ENCODE measurements around the gene PDZD2. TPM values are rescaled to one million over a fixed set of nuclear protein-coding genes. Genes with fewer than 3 reads are reported as not detected.
A peak's percentile ranks its signal among the peaks of the same experiment; 100 is the strongest.
"Not testable (repeated sequence)": the region's sequence is repeated elsewhere in the genome, so short reads cannot be mapped to it uniquely, and the experiment has no call there.

The PDZD2 gene
- total RNA-seq, 1 donor from 2014 or later = 21.5 TPM

- Mint-ChIP-seq H3K27ac (no peak overlapping the region), H3K9me3 (no peaks in the 10 kb centered on the region), H3K27me3 (ENCODE audit: low read depth) (no peaks in the 10 kb centered on the region), H3K4me3 (no peak overlapping the region), H3K36me3 (peaks cover 1% of the 10 kb centered on the region), H3K4me1 (no peaks in the 10 kb centered on the region)
- DNase-seq (ENCODE audit: low spot score in 2 of 2, unreplicated experiment in 2 of 2) = no peak
- no peak for TF ChIP-seq CTCF (IDR thresholded peaks at IDR 0.05; ENCODE audit: unreplicated experiment)
Measured at GRCh38 chr5:31688515-31689092, 49.7 kb downstream of the PDZD2 start.

GRCh38 chr5:31691408-31691807, 52.5 kb downstream of the PDZD2 start:
- H3K27ac Mint-ChIP-seq; H3K9me3 Mint-ChIP-seq; H3K27me3 Mint-ChIP-seq (ENCODE audit: low read depth); H3K4me3 Mint-ChIP-seq; H3K36me3 Mint-ChIP-seq; DNase-seq (ENCODE audit: low spot score in 2 of 2, unreplicated experiment in 2 of 2); H3K4me1 Mint-ChIP-seq: not testable (repeated sequence)

GRCh38 chr5:31692561-31693221, 53.8 kb downstream of the PDZD2 start:
- Mint-ChIP-seq H3K4me3 (no peak overlapping the region), H3K27me3 (ENCODE audit: low read depth) (no peaks in the 10 kb centered on the region), H3K27ac (no peak overlapping the region), H3K36me3 (peaks cover 1% of the 10 kb centered on the region), H3K9me3 (no peaks in the 10 kb centered on the region), H3K4me1 (no peaks in the 10 kb centered on the region)
- no peak for TF ChIP-seq CTCF (IDR thresholded peaks at IDR 0.05; ENCODE audit: unreplicated experiment)
- no peak for DNase-seq (ENCODE audit: low spot score in 2 of 2, unreplicated experiment in 2 of 2)

GRCh38 chr5:31698673-31699072, 59.7 kb downstream of the PDZD2 start:
- no peak for TF ChIP-seq CTCF (IDR thresholded peaks at IDR 0.05; ENCODE audit: unreplicated experiment)
- Mint-ChIP-seq H3K27ac (no peak overlapping the region), H3K27me3 (ENCODE audit: low read depth) (no peaks in the 10 kb centered on the region), H3K4me3 (no peak overlapping the region), H3K4me1 (peaks cover 15% of the 10 kb centered on the region), H3K9me3 (no peaks in the 10 kb centered on the region), H3K36me3 (no peaks in the 10 kb centered on the region)
- DNase-seq (ENCODE audit: low spot score in 2 of 2, unreplicated experiment in 2 of 2) = no peak

- Mint-ChIP-seq H3K4me3 (no peak overlapping the region), H3K27me3 (ENCODE audit: low read depth) (no peaks in the 10 kb centered on the region)
- no peak for TF ChIP-seq CTCF (IDR thresholded peaks at IDR 0.05; ENCODE audit: unreplicated experiment)
Measured at GRCh38 chr5:31701642-31702299, 62.8 kb downstream of the PDZD2 start.

GRCh38 chr5:31702712-31703111, 63.8 kb downstream of the PDZD2 start:
- Mint-ChIP-seq H3K36me3 (no peaks in the 10 kb centered on the region), H3K27me3 (ENCODE audit: low read depth) (no peaks in the 10 kb centered on the region), H3K9me3 (peaks cover 3% of the 10 kb centered on the region), H3K27ac (peak overlapping the region; percentile 93), H3K4me1 (peaks cover 15% of the 10 kb centered on the region), H3K4me3 (no peak overlapping the region)
- TF ChIP-seq CTCF (IDR thresholded peaks at IDR 0.05; ENCODE audit: unreplicated experiment) = no peak
- no peak for DNase-seq (ENCODE audit: low spot score in 2 of 2, unreplicated experiment in 2 of 2)

More at GRCh38 chr5:31701642-31702299, 62.8 kb downstream of the PDZD2 start:
- H3K27ac Mint-ChIP-seq = peak overlapping the region; percentile 93
- H3K9me3 Mint-ChIP-seq = peaks cover 3% of the 10 kb centered on the region
- no peaks in the 10 kb centered on the region for H3K36me3 Mint-ChIP-seq
- peaks cover 15% of the 10 kb centered on the region for H3K4me1 Mint-ChIP-seq
- no peak for DNase-seq (ENCODE audit: low spot score in 2 of 2, unreplicated experiment in 2 of 2)

Data from mesothelial cell of epicardium (in vitro differentiated cells).